WTC11 (cell line): ENCODE data around the gene BATF.
A peak's percentile ranks its signal among the peaks of the same experiment; 100 is the strongest.

Source experiments
- CREB1 ChIP-seq: sonication (generic); formaldehyde crosslinking; IDR thresholded peaks from 2 replicates; pipeline ENCODE4 v1.8.0; 2023; ENCODE audit warnings: mild to moderate bottlenecking, missing genetic modification reagents
- CREM ChIP-seq: sonication (generic); formaldehyde crosslinking; IDR thresholded peaks from 2 replicates; pipeline ENCODE4 v1.8.1; 2022; ENCODE audit warnings: mild to moderate bottlenecking, missing genetic modification reagents, moderate library complexity
- CTCF ChIP-seq: fragments of 200-600 bp; IDR thresholded peaks from 2 replicates; pipeline ENCODE4 v1.8.0; 2022; ENCODE audit warnings: antibody characterized with exemption
- GABPB1 ChIP-seq: sonication (generic); formaldehyde crosslinking; IDR thresholded peaks from 2 replicates; pipeline ENCODE4 v1.8.1; 2023; ENCODE audit warnings: mild to moderate bottlenecking, missing genetic modification reagents
- NR1H2 ChIP-seq: sonication (generic); formaldehyde crosslinking; IDR thresholded peaks from 2 replicates; pipeline ENCODE4 v1.9.0; 2021; ENCODE audit warnings: mild to moderate bottlenecking, moderate library complexity, missing genetic modification reagents
- ZNF121 ChIP-seq: sonication (generic); formaldehyde crosslinking; IDR thresholded peaks from 2 replicates; pipeline ENCODE4 v1.8.0; 2023; ENCODE audit warnings: missing genetic modification reagents
- ZNF512 ChIP-seq: sonication (generic); formaldehyde crosslinking; IDR thresholded peaks from 2 replicates; pipeline ENCODE4 v1.8.1; 2022; ENCODE audit warnings: missing genetic modification reagents, borderline replicate concordance
- TF ChIP-seq, protein P1 (sequence below): sonication (generic); formaldehyde crosslinking; IDR thresholded peaks from 2 replicates; pipeline ENCODE4 v1.8.1; 2023; ENCODE audit warnings: mild to moderate bottlenecking, missing genetic modification reagents, moderate library complexity
- TF ChIP-seq, protein P2 (sequence below): sonication (generic); formaldehyde crosslinking; IDR thresholded peaks from 2 replicates; pipeline ENCODE4 v1.8.1; 2023; ENCODE audit warnings: mild to moderate bottlenecking, moderate library complexity, missing genetic modification reagents

DNA sequence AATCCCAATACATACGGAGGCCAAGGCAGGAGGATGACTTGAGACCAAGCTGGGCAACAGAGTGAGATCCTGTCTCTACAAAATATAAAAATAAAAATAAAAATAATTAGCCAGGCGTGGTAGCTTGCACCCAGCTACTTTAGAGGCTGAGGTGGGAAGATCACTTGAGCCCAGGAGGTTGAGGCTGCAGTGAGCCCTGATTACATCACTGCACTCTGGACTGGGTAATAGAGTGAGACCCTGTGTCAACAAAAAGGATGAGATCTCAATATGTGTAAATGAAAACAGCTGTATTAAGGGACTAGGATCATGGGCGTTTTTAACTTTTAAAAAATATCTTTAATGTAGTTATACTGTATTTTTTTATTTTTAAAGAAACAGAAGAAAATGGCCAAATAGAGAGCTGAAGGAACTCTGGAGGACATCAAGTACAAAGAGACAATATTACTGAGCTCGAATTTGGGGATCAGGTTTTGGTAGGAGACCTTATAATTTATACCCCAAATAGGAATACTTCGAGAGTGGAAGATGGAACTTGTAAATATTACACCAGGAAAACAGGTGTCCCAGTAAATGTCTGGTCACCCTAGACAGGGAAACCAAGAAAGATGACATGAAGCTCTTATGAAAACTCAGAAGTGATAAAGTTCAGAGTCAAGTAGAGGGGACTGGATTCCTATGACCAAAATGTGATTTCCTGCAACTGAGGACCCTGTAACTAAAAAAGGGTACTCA, 13.1 kb downstream of the BATF start:
- TF ChIP-seq CTCF = no peak
- TF ChIP-seq, protein P1, sequence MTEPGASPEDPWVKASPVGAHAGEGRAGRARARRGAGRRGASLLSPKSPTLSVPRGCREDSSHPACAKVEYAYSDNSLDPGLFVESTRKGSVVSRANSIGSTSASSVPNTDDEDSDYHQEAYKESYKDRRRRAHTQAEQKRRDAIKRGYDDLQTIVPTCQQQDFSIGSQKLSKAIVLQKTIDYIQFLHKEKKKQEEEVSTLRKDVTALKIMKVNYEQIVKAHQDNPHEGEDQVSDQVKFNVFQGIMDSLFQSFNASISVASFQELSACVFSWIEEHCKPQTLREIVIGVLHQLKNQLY (CRISPR knock-in tag) = no peak
- no peak for TF ChIP-seq CREB1 (CRISPR knock-in tag)
- TF ChIP-seq ZNF121 (CRISPR knock-in tag) = no peak
- TF ChIP-seq NR1H2 (CRISPR knock-in tag) = no peak
- TF ChIP-seq CREM (CRISPR knock-in tag) = no peak
- TF ChIP-seq GABPB1 (CRISPR knock-in tag) = peak; percentile 43; the same call in 1 of the 2 replicates
- TF ChIP-seq ZNF512 (CRISPR knock-in tag) = no peak
- TF ChIP-seq, protein P2, sequence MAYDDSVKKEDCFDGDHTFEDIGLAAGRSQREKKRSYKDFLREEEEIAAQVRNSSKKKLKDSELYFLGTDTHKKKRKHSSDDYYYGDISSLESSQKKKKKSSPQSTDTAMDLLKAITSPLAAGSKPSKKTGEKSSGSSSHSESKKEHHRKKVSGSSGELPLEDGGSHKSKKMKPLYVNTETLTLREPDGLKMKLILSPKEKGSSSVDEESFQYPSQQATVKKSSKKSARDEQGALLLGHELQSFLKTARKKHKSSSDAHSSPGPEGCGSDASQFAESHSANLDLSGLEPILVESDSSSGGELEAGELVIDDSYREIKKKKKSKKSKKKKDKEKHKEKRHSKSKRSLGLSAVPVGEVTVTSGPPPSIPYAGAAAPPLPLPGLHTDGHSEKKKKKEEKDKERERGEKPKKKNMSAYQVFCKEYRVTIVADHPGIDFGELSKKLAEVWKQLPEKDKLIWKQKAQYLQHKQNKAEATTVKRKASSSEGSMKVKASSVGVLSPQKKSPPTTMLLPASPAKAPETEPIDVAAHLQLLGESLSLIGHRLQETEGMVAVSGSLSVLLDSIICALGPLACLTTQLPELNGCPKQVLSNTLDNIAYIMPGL (CRISPR knock-in tag) = no peak
